GM18907 (cell line): ENCODE data around the gene PGLYRP4.
"Not testable (repeated sequence)": the region's sequence is repeated elsewhere in the genome, so short reads cannot be mapped to it uniquely, and the experiment has no call there.

Experiments used
- ATAC-seq: cut with Tn5 transposase; IDR thresholded peaks from one replicate; pipeline ENCODE4 v1.9.1; 2021; ENCODE audit warnings: mild to moderate bottlenecking, moderate library complexity; ENCODE audit not compliant: unreplicated experiment

PGLYRP4 gene

DNA sequence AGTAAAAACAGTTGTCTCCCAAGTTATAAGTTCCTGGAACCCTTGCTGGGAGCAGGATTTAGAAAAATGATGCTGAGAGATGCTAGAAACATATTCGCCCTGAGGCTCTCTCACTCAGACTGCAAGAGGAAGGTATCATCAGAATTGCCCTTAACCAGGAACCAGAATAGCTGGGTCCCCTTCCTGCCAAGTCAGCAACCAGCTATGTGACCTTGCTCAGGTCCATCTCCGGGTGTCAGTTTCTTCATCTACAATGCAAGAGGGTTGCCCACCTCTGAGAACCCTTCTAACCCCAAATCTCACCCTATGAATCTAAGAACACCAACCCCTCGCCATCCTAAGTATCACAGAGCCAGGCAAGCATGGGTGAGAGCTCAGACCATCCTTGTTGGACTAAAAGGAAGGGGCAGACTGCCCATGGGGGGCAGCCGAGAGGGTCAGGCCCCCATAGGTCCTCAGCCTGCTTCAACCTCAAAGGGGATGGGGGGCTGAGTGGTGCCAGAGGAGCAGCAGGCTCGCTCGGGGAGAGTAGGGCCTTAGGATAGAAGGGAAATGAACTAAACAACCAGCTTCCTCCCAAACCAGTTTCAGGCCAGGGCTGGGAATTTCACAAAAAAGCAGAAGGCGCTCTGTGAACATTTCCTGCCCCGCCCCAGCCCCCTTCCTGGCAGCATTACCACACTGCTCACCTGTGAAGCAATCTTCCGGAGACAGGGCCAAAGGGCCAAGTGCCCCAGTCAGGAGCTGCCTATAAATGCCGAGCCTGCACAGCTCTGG lies 8.6 kb upstream of the PGLYRP4 start:
- no peak for ATAC-seq

- no peak for ATAC-seq
Measured at GRCh38 chr1:153356392-153357075, 7.9 kb upstream of the PGLYRP4 start.

GRCh38 chr1:153355445-153356071 lies 6.9 kb upstream of the PGLYRP4 start:
- ATAC-seq, result no peak

DNA sequence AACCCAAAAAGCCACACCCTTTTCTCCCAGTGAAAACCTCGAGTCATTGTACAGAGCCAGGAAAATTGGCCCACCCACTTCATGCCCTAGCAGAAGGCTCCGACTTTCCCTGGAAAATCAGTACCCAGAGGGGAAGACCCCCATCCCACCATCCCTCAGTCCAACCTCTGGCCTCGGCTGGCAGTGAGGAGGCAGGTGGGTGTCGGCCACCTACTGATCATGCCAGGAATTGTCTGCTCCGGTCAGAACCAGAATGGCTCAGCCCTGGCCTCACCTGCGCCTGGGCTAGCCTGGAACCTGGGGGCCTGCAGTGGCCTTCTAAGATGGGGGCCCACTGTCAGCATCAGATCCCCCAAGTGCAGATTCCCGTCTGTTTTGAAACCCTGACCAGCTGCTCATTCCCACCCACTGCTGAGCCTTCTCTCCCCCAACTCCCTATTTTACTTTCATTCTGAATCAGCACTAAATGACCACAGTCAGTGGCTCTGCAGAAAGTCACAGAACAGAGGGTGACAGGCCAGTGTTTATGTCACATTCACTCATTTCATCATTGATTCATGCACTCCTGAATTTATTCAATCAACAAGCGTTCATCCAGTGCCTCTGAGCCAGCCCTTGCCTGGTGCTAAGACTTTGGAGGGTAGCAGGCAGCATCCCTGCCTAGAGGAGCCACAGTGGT lies 6.0 kb upstream of the PGLYRP4 start:
- ATAC-seq, result no peak

DNA sequence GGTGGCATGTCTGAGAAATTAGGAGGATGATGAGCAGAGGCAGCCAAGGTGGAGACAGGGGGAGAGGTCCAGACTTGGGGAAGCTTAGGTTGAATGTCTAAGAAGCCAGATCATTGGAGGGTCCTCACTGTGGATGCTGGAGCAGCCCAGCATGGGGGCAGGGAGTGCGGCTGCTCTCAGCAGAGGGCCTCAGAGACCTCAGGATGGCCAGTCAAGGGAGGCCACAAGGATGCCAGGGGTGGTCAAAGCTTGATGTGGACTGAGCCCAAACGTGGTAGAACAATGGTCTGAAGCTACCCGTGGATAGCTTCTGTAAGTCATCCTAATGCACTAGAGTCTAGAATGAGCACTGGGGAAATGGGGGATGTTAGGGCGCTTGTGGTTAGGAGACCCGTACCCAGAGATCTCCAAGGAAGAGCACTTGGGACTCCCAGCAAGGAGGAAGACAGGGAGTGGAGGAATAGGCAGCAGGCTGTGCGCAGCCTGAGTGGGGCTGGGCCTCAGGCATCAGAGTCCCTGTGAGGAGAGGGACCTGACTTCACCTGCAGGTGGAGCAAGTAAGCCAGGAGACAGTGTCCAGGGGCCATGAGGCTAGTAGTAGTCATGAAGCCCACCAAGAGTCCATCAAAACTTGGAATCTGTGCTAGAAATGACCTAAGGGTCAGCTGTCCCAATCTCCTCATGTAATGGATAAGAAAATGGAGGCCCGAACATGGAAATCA lies 4.7 kb upstream of the PGLYRP4 start:
- no peak for ATAC-seq

DNA sequence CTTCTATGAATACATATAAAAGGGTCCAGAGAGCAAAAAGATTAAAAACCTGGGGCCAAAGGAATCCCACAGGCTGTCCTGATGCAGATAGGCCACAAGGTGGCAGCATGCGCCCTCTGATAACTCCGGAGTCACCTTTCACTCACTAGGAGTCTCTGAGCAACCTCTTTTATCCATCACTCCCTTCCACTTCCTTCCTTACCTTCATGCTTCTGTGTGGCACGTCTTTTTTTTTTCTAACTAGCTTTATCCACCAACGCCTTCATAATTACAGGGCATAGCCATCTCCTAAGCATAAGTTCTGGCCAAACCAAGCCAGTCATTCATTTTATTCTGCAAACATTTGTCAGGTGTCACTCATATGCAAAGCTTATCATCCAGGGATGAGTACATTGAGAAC lies 3.9 kb upstream of the PGLYRP4 start:
- no peak for ATAC-seq

GRCh38 chr1:153350321-153350957 lies 1.8 kb upstream of the PGLYRP4 start:
- ATAC-seq, result no peak

- no peak for ATAC-seq
Measured at GRCh38 chr1:153349363-153350320, 1.0 kb upstream of the PGLYRP4 start.

DNA sequence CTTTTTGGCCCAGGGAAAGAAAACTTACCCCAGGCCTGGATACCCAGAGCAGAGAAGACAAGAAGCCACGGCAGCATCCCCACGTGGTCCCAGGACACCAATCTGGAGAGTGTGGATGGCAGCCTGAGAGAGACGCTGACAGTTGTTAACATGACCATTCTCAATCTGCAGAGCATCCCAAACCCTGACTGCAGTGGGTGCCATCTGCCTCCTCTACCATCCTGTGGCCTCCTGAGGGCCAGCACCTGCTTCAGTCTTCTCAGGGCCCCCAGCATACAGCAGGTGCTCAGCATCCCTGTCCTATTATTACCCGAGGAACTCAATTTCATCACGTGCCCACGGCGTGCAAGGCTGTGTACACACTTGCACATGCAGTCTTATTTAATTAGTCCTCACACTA lies 785 bp downstream of the PGLYRP4 start:
- no peak for ATAC-seq

GRCh38 chr1:153347049-153347448 lies 1.6 kb downstream of the PGLYRP4 start:
- ATAC-seq, result not testable (repeated sequence)

GRCh38 chr1:153346077-153346723 lies 2.4 kb downstream of the PGLYRP4 start:
- ATAC-seq, result no peak

- ATAC-seq, result no peak
Measured at GRCh38 chr1:153345187-153346076, 3.2 kb downstream of the PGLYRP4 start.

GRCh38 chr1:153344718-153345025 lies 4.0 kb downstream of the PGLYRP4 start:
- ATAC-seq, result no peak

- ATAC-seq, result no peak
Measured at GRCh38 chr1:153343811-153344717, 4.6 kb downstream of the PGLYRP4 start.

- ATAC-seq, result no peak
Measured at GRCh38 chr1:153343040-153343681, 5.5 kb downstream of the PGLYRP4 start.

DNA sequence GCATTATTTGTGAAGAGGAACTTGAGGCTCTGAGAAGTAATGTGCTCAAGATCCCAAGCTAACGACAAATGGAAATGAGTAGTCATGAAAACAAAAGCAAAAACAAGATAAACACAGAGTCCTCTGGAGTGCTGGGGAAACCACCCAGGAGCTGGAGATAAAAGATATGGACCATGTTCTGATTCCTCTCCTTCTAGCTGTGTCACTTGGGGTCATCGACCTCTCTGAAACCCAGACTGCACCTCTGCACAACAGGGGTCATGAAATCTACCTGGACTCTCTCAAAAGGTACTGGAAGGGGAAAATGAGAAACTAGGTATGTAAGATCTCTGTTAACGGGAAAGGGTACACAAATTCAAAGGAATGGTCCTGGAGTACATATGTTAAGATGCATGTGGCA lies 6.5 kb downstream of the PGLYRP4 start:
- no peak for ATAC-seq
